ENCODE measurements around the gene QRFPR.

DNA sequence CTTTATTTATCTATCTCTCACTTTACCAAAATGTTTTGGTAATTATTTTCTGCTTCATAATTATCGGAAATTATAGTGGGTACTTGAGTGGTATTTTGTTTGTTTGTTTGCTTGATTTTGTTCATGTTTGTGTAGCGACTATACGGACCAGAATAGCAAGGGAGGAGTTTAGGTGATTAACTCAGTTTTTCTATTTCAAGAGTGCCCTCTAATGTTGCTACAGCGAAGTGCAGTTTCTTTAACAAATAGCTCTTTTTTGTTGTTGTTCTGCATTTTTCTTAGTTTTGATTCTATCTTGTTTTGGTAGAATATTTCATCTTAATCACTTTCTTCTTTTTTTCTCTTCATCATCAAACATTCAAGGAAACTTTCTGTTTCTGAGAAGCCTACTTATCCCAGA, 40.8 kb upstream of the QRFPR start:
- TF ChIP-seq, protein P1, sequence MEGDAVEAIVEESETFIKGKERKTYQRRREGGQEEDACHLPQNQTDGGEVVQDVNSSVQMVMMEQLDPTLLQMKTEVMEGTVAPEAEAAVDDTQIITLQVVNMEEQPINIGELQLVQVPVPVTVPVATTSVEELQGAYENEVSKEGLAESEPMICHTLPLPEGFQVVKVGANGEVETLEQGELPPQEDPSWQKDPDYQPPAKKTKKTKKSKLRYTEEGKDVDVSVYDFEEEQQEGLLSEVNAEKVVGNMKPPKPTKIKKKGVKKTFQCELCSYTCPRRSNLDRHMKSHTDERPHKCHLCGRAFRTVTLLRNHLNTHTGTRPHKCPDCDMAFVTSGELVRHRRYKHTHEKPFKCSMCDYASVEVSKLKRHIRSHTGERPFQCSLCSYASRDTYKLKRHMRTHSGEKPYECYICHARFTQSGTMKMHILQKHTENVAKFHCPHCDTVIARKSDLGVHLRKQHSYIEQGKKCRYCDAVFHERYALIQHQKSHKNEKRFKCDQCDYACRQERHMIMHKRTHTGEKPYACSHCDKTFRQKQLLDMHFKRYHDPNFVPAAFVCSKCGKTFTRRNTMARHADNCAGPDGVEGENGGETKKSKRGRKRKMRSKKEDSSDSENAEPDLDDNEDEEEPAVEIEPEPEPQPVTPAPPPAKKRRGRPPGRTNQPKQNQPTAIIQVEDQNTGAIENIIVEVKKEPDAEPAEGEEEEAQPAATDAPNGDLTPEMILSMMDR (IDR thresholded peaks at IDR 0.05) = no peak
- no peak for TF ChIP-seq POLR2A (IDR thresholded peaks at IDR 0.05)

Measured in right lobe of liver (tissue), 4 donors.